ENCODE results near the gene ENG.
"Not testable (repeated sequence)": the region's sequence is repeated elsewhere in the genome, so short reads cannot be mapped to it uniquely, and the experiment has no call there.

Gene ENG

DNA sequence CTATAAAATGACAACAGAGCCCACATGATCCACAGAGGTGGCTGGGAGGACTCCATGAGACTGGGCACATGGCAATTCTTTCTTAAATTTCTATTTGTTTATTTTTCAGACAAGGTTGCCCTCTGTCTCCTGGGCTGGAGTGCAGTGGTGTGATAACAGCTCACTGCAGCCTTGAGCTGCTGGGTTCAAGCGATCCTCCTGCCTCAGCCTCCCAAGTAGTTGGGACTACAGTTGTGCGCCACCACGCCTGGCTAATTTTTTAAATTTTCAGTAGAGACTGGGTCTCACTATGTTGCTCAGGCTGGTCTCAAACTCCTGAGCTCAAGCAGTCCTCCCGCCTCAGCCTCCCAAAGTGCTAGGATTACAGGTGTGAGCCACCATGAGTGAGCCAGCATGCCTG is 8.8 kb downstream of the ENG start:
- H3K27me3 ChIP-seq (ENCODE audit: control insufficient read depth in 1 of 2, insufficient read depth in 2 of 2, low read length in 2 of 2); H3K36me3 ChIP-seq (ENCODE audit: control insufficient read depth in 1 of 2, insufficient read depth in 2 of 2, low read length in 2 of 2); H3K4me3 ChIP-seq (ENCODE audit: low read depth in 1 of 2, low read length in 2 of 2); H3K9ac ChIP-seq (ENCODE audit: low read depth in 1 of 2, low read length in 2 of 2): not testable (repeated sequence)
- H3K4me1 ChIP-seq (ENCODE audit: control insufficient read depth in 1 of 2, insufficient read depth in 2 of 2, low read length in 2 of 2), result peaks cover 0 to 18% of the 10 kb centered on the region in 2 donors
- H3K9me3 ChIP-seq (ENCODE audit: control insufficient read depth in 1 of 2, low read length in 2 of 2), result peaks cover 9 to 14% of the 10 kb centered on the region in 2 donors
- peak overlapping the region; percentile 67 for H3K27ac ChIP-seq (ENCODE audit: low read depth, low read length)

DNA sequence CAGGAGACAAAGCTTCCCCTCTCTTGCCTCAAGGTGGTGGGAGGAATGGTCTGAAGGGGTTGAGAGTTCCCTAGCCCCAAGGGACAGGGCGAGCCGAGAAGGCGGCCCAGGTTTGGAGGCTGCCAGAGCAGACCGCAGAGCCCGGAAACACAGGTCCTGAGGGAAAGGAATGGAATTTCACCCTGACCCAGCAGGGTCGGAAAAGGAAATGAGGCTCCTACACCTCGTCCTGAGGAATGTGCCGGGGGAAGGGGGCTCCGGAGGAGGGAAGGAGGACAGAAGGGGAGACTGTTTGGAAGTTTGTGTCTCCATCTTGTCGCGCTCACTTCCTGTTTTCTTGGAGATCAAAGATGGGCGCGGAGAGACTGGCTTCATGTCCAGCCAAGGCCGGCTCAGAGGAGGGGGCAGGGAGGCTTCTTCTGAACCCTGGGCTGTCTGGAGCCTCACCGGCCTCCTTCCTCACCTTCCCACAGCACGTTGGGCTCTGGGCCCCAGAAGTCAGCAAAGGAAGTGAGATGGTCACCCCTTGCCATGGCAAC is 9.6 kb downstream of the ENG start:
- Histone ChIP-seq H3K27ac (ENCODE audit: low read depth, low read length) (peak overlapping the region; percentile 67), H3K4me3 (ENCODE audit: low read depth in 1 of 2, low read length in 2 of 2) (no peak overlapping the region), H3K4me1 (ENCODE audit: control insufficient read depth in 1 of 2, insufficient read depth in 2 of 2, low read length in 2 of 2) (peaks cover 0 to 15% of the 10 kb centered on the region in 2 donors), H3K9ac (ENCODE audit: low read depth in 1 of 2, low read length in 2 of 2) (peak overlapping the region in 1 of 2 donors; percentile 25), H3K27me3 (ENCODE audit: control insufficient read depth in 1 of 2, insufficient read depth in 2 of 2, low read length in 2 of 2) (no peaks in the 10 kb centered on the region), H3K36me3 (ENCODE audit: control insufficient read depth in 1 of 2, insufficient read depth in 2 of 2, low read length in 2 of 2) (peaks cover 3 to 4% of the 10 kb centered on the region in 2 donors), H3K9me3 (ENCODE audit: control insufficient read depth in 1 of 2, low read length in 2 of 2) (peaks cover 9 to 14% of the 10 kb centered on the region in 2 donors)

DNA sequence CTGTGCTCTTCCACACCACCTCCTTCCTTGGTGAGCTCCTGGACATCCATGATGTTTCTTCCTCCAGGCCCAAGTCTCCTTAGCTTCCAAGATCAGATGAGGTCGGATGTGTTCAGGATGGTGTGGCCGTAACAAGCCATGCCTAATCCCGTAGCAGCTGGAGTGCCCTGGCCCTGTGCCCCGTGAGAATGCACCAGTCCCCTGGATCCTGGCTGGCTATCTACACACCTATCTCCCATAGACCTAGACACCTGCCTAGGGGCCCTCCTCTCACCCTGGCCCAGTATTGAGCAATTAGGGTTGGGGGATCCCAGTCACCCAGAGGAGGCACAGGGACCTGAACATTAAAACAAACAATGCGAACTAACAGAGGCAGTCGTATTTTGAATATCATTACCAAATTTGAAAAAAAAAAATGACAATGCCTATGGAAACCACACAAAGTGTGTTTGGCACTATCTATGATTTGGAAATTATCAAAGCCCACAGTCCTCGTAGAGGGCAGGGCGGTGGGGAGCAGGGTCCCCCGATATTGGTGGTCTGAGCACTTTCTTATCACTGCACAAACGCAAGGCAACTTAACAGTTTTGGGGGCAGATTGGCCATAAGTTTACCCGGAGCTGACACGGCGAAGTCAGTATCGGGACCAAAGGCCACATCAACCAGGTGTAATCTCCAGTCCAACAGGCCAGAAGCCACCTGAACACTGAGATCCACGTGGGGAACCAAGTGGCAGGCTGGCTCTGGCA is 13.2 kb downstream of the ENG start:
- no peak overlapping the region for H3K4me3 ChIP-seq (ENCODE audit: low read depth in 1 of 2, low read length in 2 of 2)
- no peak overlapping the region for H3K27ac ChIP-seq (ENCODE audit: low read depth, low read length)
- no peaks in the 10 kb centered on the region for H3K27me3 ChIP-seq (ENCODE audit: control insufficient read depth in 1 of 2, insufficient read depth in 2 of 2, low read length in 2 of 2)
- H3K4me1 ChIP-seq (ENCODE audit: control insufficient read depth in 1 of 2, insufficient read depth in 2 of 2, low read length in 2 of 2), result peaks cover 24 to 35% of the 10 kb centered on the region in 2 donors
- H3K9ac ChIP-seq (ENCODE audit: low read depth in 1 of 2, low read length in 2 of 2), result no peak overlapping the region
- H3K9me3 ChIP-seq (ENCODE audit: control insufficient read depth in 1 of 2, low read length in 2 of 2), result no peaks in the 10 kb centered on the region
- H3K36me3 ChIP-seq (ENCODE audit: control insufficient read depth in 1 of 2, insufficient read depth in 2 of 2, low read length in 2 of 2), result peaks cover 3 to 8% of the 10 kb centered on the region in 2 donors

DNA sequence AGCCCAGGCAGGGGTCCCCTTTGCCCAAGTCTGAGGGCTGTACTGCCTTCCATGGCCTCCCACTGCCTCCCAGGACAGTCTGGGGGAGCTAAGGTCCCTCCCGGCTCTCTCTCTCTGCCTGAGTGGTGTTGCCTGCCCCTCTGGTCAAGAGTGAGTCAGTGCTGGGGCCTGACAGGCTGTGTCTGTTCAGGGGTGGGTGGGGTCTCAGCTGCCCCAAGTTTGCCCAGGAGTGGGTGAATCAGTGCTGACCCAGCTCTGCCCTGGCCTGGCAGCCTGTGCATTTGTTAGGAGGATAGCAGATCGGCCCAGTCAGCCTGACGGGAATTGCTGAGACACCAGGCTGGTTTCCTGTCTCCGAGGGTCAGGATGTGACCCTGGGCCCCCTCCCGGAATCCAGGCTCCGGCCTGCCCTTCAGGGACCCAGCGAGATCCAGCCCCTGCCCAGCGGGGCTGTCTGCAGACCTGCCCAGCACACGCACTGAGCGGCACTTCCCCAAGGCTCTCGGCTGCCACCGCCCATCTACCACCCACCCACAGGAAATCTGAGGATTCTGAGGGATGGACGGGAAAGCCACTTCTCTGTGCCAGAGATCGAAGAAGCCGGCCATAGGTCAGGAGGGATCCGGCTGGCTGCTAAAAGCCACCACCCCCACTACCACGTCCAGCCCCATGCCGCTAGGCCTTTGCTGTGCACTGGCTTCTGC is 15.9 kb downstream of the ENG start:
- Histone ChIP-seq H3K4me3 (ENCODE audit: low read depth in 1 of 2, low read length in 2 of 2) (no peak overlapping the region), H3K9ac (ENCODE audit: low read depth in 1 of 2, low read length in 2 of 2) (peak overlapping the region in 1 of 2 donors; percentile 25), H3K9me3 (ENCODE audit: control insufficient read depth in 1 of 2, low read length in 2 of 2) (no peaks in the 10 kb centered on the region), H3K4me1 (ENCODE audit: control insufficient read depth in 1 of 2, insufficient read depth in 2 of 2, low read length in 2 of 2) (peaks cover 30 to 34% of the 10 kb centered on the region in 2 donors), H3K27me3 (ENCODE audit: control insufficient read depth in 1 of 2, insufficient read depth in 2 of 2, low read length in 2 of 2) (no peaks in the 10 kb centered on the region), H3K36me3 (ENCODE audit: control insufficient read depth in 1 of 2, insufficient read depth in 2 of 2, low read length in 2 of 2) (peaks cover 3 to 8% of the 10 kb centered on the region in 2 donors), H3K27ac (ENCODE audit: low read depth, low read length) (peak overlapping the region; percentile 84)

DNA sequence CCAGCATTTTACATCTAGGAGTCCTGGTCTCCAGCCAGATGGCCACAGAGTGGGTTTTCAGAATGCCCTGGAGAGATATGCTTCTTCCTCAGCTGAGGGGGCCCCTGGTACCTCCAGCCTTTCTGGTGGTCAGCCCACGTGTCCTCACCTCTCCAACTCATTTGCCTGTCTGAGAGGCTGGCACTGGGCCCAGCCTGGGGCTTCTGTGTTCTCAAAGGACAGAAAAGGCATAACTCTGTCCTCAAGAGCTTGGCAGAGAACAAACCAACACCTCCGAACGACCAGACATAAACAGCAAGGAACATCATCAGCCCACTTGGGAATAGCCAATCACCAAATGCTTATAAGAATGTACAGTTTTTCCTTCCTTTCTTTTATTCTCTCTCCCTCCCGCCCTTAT is 17.1 kb downstream of the ENG start:
- Histone ChIP-seq H3K27me3 (ENCODE audit: control insufficient read depth in 1 of 2, insufficient read depth in 2 of 2, low read length in 2 of 2) (no peaks in the 10 kb centered on the region), H3K36me3 (ENCODE audit: control insufficient read depth in 1 of 2, insufficient read depth in 2 of 2, low read length in 2 of 2) (peaks cover 3% of the 10 kb centered on the region in 2 donors), H3K27ac (ENCODE audit: low read depth, low read length) (peak overlapping the region; percentile 84), H3K9ac (ENCODE audit: low read depth in 1 of 2, low read length in 2 of 2) (no peak overlapping the region), H3K4me1 (ENCODE audit: control insufficient read depth in 1 of 2, insufficient read depth in 2 of 2, low read length in 2 of 2) (peaks cover 30 to 34% of the 10 kb centered on the region in 2 donors), H3K4me3 (ENCODE audit: low read depth in 1 of 2, low read length in 2 of 2) (no peak overlapping the region), H3K9me3 (ENCODE audit: control insufficient read depth in 1 of 2, low read length in 2 of 2) (no peaks in the 10 kb centered on the region)

DNA sequence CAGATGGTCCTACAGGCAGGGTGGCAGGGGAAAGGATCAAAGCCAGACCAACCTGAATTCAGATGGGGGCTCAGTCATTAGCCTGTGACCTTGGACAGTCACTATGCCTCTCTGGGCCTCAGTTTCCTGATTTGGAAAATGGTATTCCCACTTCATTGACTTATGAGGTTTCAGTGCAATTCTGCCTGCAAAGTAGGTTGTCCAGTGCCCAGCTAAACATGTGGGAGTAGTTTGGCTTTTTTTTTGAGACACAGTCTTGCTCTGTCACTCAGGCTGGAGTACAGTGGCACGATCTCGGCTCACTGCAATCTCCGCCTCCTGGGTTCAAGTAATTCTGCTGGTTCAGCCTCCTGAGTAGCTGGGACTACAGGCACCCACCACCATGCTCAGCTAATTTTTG is 17.9 kb downstream of the ENG start:
- H3K9me3 ChIP-seq (ENCODE audit: control insufficient read depth in 1 of 2, low read length in 2 of 2); H3K27me3 ChIP-seq (ENCODE audit: control insufficient read depth in 1 of 2, insufficient read depth in 2 of 2, low read length in 2 of 2); H3K36me3 ChIP-seq (ENCODE audit: control insufficient read depth in 1 of 2, insufficient read depth in 2 of 2, low read length in 2 of 2); H3K4me3 ChIP-seq (ENCODE audit: low read depth in 1 of 2, low read length in 2 of 2): not testable (repeated sequence)
- Histone ChIP-seq H3K9ac (ENCODE audit: low read depth in 1 of 2, low read length in 2 of 2) (peak overlapping the region in 1 of 2 donors; percentile 33), H3K4me1 (ENCODE audit: control insufficient read depth in 1 of 2, insufficient read depth in 2 of 2, low read length in 2 of 2) (peaks cover 30 to 34% of the 10 kb centered on the region in 2 donors), H3K27ac (ENCODE audit: low read depth, low read length) (peak overlapping the region; percentile 75)

DNA sequence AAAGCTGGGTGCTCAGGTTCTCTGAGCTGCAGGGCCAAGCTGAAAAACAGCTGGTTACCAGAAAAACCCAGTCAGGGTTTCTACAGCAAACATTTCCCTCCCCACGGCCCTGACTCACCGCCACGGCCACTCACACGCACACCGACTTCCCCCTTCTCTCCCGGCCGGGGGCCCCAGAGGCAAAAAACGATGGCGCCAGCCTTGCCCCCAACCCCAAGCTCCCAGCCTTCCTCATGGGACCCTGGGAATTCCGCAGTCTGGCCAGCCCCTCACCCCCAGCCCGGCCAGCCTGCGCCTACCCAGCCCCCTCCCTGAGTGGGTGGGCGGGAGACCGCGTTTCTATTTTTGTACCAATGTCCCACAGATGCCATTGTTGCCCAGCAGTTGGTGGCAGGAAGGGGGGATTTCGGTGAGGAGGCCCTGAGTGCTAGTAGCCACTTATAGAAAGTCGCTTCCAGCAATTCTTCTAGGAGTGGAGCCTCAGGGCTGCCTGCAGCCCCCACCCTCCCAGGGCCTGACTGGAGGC is 18.4 kb downstream of the ENG start:
- Histone ChIP-seq H3K36me3 (ENCODE audit: control insufficient read depth in 1 of 2, insufficient read depth in 2 of 2, low read length in 2 of 2) (peaks cover 0 to 3% of the 10 kb centered on the region in 2 donors), H3K27me3 (ENCODE audit: control insufficient read depth in 1 of 2, insufficient read depth in 2 of 2, low read length in 2 of 2) (no peaks in the 10 kb centered on the region), H3K27ac (ENCODE audit: low read depth, low read length) (peak overlapping the region; percentile 75), H3K9me3 (ENCODE audit: control insufficient read depth in 1 of 2, low read length in 2 of 2) (no peaks in the 10 kb centered on the region), H3K9ac (ENCODE audit: low read depth in 1 of 2, low read length in 2 of 2) (peak overlapping the region in 1 of 2 donors; percentile 33), H3K4me1 (ENCODE audit: control insufficient read depth in 1 of 2, insufficient read depth in 2 of 2, low read length in 2 of 2) (peaks cover 30 to 34% of the 10 kb centered on the region in 2 donors), H3K4me3 (ENCODE audit: low read depth in 1 of 2, low read length in 2 of 2) (no peak overlapping the region)

DNA sequence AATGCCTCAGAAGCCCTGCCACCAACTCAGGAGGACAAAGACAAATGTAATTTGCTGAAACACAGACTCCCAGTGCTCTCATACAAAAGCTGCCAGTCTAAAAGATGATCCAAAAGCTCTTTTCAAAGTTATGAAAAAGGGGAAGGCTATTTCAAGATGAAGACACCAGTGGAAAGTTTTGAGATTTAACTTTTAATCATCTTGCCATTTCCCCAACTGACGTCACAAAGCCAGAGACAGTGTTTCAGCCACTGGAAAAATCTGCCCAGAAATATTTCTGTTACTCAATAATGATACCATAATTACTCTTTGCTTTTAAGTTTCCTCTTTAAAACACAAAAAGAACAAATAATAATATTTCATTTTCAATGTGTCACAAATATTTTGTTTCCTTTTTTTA is 20.9 kb downstream of the ENG start:
- Histone ChIP-seq H3K36me3 (ENCODE audit: control insufficient read depth in 1 of 2, insufficient read depth in 2 of 2, low read length in 2 of 2) (peaks cover 0 to 4% of the 10 kb centered on the region in 2 donors), H3K27me3 (ENCODE audit: control insufficient read depth in 1 of 2, insufficient read depth in 2 of 2, low read length in 2 of 2) (no peaks in the 10 kb centered on the region), H3K4me3 (ENCODE audit: low read depth in 1 of 2, low read length in 2 of 2) (no peak overlapping the region), H3K9me3 (ENCODE audit: control insufficient read depth in 1 of 2, low read length in 2 of 2) (no peaks in the 10 kb centered on the region), H3K4me1 (ENCODE audit: control insufficient read depth in 1 of 2, insufficient read depth in 2 of 2, low read length in 2 of 2) (peaks cover 32 to 33% of the 10 kb centered on the region in 2 donors), H3K27ac (ENCODE audit: low read depth, low read length) (no peak overlapping the region), H3K9ac (ENCODE audit: low read depth in 1 of 2, low read length in 2 of 2) (no peak overlapping the region)

DNA sequence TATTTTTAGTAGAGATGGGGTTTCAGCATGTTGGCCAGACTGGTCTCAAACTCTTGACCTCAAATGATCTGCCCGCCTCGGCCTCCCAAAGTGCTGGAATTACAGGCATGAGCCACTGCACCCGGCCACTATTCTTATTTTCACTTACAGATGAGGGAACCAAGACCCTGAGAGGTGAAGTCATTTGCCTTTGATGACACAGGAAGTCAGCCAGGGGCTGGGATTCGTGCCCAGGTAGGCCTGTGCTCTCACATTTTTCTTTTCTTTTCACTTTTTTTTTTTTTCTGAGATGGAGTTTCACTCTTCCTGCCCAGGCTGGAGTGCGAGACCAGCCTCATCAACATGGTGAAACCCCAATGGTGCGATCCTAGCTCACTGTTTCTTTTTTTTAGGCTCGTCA is 22.2 kb downstream of the ENG start:
- Histone ChIP-seq H3K4me3 (ENCODE audit: low read depth in 1 of 2, low read length in 2 of 2) (no peak overlapping the region), H3K36me3 (ENCODE audit: control insufficient read depth in 1 of 2, insufficient read depth in 2 of 2, low read length in 2 of 2) (peaks cover 0 to 4% of the 10 kb centered on the region in 2 donors), H3K27me3 (ENCODE audit: control insufficient read depth in 1 of 2, insufficient read depth in 2 of 2, low read length in 2 of 2) (no peaks in the 10 kb centered on the region), H3K9me3 (ENCODE audit: control insufficient read depth in 1 of 2, low read length in 2 of 2) (no peaks in the 10 kb centered on the region), H3K9ac (ENCODE audit: low read depth in 1 of 2, low read length in 2 of 2) (no peak overlapping the region), H3K4me1 (ENCODE audit: control insufficient read depth in 1 of 2, insufficient read depth in 2 of 2, low read length in 2 of 2) (peaks cover 25 to 30% of the 10 kb centered on the region in 2 donors), H3K27ac (ENCODE audit: low read depth, low read length) (no peak overlapping the region)
